Suppressor macrophage treated with lipopolysaccharide for 4 hours (primary cell): Measurements from ENCODE around the gene TRPM5.
A peak's percentile ranks its signal among the peaks of the same experiment; 100 is the strongest.

Experiments
- DNase-seq: peaks from one replicate; pipeline ENCODE4 v3.0.0-alpha.2; 2020

TRPM5 gene

GRCh38 chr11:2468363-2469235 lies 24.3 kb upstream of the TRPM5 start:
- peak; percentile 48 for DNase-seq

GRCh38 chr11:2467695-2468055 lies 23.4 kb upstream of the TRPM5 start:
- no peak for DNase-seq

GRCh38 chr11:2466869-2467694 lies 22.8 kb upstream of the TRPM5 start:
- peak; percentile 26 for DNase-seq

- no peak for DNase-seq
Observed at GRCh38 chr11:2466069-2466801, 21.9 kb upstream of the TRPM5 start.

GRCh38 chr11:2465202-2466068 lies 21.1 kb upstream of the TRPM5 start:
- no peak for DNase-seq

GRCh38 chr11:2464451-2465165 lies 20.3 kb upstream of the TRPM5 start:
- DNase-seq: no peak

GRCh38 chr11:2463766-2464277 lies 19.5 kb upstream of the TRPM5 start:
- DNase-seq: no peak

GRCh38 chr11:2462986-2463765 lies 18.9 kb upstream of the TRPM5 start:
- DNase-seq: no peak

- no peak for DNase-seq
Observed at GRCh38 chr11:2462543-2462985, 18.2 kb upstream of the TRPM5 start.

GRCh38 chr11:2461956-2462542 lies 17.7 kb upstream of the TRPM5 start:
- no peak for DNase-seq

GRCh38 chr11:2461253-2461955 lies 17.1 kb upstream of the TRPM5 start:
- DNase-seq: no peak

- DNase-seq: no peak
Observed at GRCh38 chr11:2460540-2461252, 16.4 kb upstream of the TRPM5 start.

GRCh38 chr11:2459796-2460531 lies 15.7 kb upstream of the TRPM5 start:
- no peak for DNase-seq

- DNase-seq: peak; percentile 23
Observed at GRCh38 chr11:2459016-2459725, 14.9 kb upstream of the TRPM5 start.

GRCh38 chr11:2458321-2458720 lies 14.0 kb upstream of the TRPM5 start:
- DNase-seq: no peak

- no peak for DNase-seq
Observed at GRCh38 chr11:2453436-2453835, 9.1 kb upstream of the TRPM5 start.

- no peak for DNase-seq
Observed at GRCh38 chr11:2452321-2453012, 8.2 kb upstream of the TRPM5 start.
